Hematopoietic multipotent progenitor cell (in vitro differentiated cells): Measurements from ENCODE around the gene BMPER. TPM values are rescaled to one million over a fixed set of nuclear protein-coding genes. Genes with fewer than 3 reads are reported as not detected.

ENCODE experiments used
- DNase-seq, 3 donors: peaks; one replicate each; pipeline ENCODE4 v3.0.0-alpha.2; 2011 to 2015; ENCODE audit warnings: low read depth in 2 of 3, low spot score in 2 of 3
- total RNA-seq: library from RNA; depleted of rRNA; stranded (reverse); fragments of >200 nt; gene quantifications from one replicate; pipeline ENCODE4 v1.2.3, GENCODE V29; 2012

The BMPER gene
- total RNA-seq, 1 donor, result under 0.01 TPM

DNA sequence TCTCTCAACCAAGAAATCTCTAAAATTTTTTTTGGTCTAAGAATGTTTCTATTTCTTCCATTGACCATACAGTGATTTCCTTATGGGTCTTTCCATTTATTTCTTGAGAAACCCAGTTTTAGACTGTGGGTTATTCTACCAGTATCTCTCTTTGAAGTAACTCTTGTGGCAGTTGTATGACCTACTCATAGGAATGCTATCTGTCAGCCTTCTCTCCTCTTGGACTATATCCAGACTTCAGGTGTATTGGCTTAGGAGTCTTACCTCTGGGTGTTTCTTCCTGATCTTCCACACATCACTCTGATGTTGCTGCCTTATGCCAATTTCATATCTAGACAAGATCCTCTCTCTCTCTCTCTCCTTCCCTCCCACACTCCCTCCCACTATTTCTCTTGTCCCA is 178.1 kb downstream of the BMPER start:
- no peak for DNase-seq

DNA sequence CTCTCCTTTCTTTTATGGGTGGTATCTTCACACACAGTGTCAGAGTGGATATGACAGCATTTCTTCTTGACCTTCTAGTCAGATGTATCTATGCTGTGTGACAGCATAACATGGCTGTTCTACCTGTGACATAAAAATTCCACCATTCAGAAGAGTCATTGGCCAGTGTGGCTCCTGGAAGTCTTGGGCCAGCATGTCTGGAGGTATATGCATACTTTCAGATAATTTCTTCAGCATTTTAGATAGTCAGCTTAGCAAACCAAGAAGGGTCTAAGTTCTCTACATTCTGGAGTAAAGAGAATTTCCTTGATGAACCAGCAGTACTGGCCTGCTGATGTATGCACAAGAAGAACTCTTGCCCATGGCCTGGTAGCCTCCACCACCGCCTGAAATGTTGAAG is 179.3 kb downstream of the BMPER start:
- DNase-seq, result no peak

DNA sequence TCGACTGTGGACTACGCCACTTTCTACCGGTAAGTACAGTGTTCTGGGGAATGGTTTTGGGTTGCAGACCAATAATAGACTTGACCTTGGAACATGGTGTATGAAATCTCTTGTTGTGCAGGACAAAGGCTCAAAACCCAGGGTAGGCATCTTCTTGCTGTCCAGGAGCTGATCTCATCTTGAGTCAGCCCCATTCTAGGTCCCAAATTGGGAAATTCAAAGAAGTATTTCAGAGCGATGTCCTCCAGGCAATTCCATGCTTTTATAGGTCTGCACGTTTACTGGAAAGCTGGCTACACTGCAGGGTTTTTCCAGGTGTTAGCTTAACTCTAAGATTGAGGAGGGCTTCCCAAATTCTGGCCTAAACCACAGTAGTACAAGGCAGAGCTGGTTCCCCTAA is 180.7 kb downstream of the BMPER start:
- no peak for DNase-seq

DNA sequence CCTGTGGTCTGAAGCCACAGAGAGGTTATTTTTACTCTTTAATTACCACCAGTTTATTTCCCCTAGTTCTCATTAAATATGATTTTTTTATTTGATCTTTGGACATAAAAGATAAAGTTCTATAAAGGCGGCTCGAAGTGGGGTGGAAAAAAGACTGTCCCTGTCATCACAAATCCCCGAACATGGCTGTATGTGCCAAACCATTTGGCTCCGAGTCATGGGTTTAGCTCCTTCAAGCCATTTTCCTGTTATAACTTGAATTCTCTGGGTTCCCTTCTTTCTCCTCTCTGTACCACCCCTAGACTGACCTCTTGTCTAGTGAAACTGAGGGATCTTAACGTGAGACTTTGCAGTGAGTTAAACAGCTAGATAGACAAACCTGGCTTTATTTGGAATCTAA is 181.6 kb downstream of the BMPER start:
- no peak for DNase-seq

DNA sequence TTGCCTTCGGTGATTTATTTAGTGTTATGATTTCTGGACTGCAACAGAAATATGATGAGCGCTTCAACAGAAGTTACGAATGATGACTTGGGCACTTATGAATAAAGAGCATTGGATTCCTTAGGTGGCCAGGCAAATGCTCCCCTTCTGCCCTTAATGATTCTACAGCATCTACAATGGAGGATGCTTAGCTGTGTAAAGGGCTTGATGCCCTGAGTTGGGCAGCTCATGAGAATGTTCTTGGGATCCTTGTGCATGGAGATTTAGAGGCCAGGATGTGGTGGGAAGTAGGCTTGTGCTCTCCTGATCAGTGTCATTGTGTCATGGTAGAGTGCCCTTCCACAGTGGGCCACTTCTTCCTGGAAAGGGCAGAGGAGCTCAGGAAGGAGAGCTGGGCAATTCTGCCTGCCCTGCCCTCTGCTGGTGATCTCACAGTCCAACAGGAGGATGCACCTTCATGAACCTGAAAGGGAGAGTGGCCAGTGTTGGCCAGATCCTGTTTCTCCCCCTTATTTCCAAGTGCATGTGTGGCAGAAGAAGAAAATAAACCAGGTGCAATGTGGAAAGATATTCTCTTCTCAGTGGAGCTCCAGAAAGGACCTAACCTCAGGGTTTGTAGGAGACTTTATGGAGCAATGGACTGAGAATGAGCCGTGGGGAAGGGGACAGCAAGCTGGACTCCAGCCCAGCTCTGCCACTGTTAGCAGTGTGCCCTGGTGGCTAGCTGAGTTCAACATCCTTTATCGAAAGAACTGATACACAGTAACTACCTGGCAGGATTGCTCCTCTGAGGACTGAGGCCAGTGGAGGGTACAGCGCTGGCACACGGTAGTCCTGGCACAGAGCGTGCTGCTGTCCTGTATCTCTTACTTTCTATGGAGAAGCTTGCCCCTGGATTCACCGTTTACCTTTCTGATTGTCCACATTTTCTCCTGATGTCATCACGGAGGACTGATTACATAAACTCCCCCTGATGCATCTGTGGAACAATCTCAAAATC is 182.9 kb downstream of the BMPER start:
- no peak for DNase-seq

DNA sequence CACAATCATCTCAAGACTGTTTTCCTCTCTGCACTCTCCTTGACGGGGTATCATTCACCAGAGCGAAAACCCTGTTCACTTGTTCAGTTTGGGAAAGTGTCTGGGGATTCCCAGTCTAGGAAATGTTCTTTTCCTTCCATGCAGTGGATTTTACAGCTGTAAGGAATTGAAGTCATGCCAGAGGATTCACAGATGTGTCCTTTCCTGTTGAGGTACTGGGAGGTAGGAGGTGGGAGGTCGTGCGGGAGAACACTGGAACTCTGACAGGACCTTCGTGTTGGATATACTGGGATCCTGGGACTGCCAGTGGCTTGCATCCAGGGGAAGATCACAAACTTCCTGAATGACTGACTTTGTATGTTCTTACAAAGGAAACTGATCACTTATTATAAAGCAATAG is 185.5 kb downstream of the BMPER start:
- DNase-seq, result no peak

DNA sequence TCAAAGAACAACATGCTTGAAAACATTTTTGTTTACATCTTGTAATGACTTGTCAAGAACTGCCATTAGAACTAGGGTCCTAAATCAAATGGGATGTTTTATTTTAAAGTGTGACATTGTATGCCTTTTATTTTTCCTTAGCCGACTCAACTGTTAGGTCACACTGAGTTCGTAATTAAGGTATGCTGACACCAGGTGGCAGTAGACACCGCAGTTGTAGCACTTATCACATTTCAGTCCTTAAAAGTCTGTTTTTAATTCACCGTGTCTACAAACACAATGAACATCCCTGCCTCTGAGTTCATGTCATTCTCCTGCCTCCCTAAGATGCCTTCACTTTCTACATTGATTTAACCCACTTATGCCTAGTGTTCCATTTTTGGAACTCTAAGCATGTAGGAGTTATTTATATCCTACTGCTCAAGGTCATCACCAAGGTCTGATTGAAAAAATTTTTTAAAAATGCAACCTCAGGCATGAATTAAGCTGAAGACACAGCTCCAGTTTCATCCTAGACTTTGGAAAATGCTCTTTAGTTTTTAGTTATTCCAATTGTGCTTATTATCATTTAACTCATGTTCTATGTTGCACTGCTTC is 186.1 kb downstream of the BMPER start:
- DNase-seq, result no peak

DNA sequence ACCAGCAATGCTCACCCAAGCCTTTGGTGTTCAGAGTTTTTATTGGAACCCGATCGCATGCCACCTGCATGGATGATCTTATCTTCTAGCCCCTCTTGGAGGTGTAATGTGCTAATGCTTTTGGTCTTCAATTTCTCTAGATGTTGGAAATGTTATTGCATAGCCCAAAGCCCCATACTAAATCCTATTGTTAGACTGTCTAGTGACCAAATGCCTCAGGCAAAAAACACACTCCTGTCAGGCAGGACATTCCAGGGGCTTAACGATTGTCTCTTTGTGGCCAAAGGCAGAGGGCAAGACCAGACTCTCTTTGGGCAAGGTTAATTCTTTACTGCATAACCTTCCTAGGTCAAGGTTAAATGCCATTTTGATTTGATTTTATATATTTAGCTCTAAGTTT is 187.9 kb downstream of the BMPER start:
- no peak for DNase-seq

DNA sequence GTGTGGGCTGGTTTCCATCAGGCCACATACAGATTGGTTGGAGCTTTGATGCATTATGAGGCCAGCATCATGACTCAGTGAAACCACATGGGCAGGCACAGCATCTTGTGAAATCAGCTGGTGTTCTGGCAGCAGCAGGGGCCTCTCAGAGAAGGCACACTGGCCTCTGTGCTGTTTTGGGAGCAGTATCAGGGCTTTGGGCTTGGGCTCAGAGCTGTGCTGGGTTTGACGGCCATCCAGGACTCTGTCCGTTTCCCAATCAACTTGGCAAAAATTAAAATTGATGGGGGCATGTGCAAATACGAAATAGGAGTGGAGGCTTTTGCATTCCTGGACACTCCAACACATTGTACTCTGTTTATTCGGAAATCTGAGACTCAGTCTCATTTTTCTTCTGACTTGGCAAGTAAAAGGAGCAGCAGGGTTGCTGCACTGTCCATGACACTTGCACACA is 190.9 kb downstream of the BMPER start:
- DNase-seq, result no peak

DNA sequence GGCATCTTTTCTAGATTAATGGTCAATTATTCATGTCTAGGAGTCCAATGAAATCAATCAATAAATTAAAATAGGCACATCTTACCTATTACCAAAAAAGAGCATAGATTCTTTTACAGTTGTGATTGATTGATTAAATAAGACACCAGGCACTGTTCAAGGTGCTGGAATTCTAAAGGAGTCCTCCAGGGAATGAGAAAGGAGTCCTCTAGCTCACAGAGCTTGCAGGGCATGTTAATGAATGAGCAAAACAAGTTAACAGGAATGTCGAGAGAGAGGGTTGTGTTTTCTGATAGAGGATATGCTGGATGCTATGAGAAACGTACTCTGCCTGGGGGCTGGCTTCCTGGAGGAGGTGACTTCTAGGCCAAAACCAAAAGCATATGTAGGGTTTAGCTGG is 191.4 kb downstream of the BMPER start:
- no peak for DNase-seq

DNA sequence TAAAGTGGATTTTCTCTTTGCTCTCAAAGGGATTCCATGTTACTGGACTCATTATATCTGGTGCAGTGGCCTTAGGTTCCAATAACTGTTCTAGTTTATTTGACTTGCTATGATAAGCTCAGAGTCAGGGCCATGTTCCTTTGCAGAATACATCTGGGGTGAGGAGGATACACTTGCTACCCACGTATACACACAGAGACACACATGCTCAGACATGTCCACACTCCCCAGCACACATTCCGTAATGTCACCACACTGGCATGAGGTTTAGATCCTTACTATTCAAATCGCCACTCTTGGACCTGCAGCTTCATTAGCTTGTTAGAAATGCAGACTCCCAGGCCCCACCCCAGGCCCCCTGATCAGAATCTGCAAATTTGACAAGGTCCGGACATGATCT is 195.3 kb downstream of the BMPER start:
- DNase-seq, result no peak

DNA sequence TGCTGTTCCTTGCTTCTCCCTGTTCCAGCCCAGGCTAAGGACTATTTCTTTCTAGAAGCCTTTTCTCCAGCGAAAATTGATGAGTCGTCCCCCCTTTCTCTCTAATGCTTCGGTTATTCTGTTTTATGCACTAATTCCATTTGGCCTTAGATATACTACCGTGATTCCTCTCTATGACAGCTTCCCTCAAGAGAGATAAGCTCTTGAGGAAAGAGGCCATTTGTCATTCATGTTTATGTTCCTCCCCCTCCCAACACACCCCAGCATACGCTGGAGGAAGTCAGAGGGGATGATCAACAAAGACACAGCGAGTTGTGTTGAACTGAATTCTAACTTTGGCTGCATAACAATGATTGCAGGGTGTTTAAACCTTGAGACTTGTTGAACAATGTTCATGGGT is 198.8 kb downstream of the BMPER start:
- DNase-seq, result no peak

DNA sequence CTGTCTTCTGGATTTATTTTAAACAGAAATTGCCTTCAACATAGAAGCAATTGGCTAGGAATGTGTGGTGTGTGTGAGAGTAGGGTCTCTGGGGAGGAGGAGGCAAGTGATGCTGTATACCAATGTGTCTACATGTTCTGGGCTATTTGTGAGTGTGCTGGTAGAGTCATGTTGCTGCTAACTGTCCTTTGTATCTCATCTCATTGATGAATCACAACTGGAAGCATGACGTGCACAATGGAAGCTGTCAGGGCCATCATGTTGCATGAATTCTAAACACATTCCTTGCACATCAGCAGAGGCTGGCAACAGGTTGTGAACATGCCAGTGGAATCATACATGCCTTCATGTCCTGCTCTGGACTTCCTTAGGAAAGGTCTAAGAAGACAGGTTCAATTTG is 199.7 kb downstream of the BMPER start:
- DNase-seq, result no peak

DNA sequence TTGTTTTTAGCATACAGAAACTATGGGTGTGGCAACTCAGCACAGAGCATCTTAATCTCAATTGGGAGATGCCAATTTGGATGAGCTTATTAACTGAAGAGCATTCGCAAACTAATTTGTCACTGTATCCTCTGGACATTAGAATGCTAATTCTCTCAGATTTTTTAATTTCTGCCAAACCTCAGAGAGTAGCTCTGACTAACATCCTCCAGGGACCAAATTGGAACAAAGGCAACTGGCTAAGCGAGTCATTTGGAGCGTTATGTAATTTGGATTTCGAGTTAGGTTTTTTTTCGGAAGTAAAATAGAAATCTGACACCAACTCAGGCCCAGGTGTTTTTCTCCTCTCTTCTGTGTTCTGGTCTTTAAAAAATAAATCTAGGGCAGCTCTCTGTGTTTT is 201.9 kb downstream of the BMPER start:
- DNase-seq, result no peak

DNA sequence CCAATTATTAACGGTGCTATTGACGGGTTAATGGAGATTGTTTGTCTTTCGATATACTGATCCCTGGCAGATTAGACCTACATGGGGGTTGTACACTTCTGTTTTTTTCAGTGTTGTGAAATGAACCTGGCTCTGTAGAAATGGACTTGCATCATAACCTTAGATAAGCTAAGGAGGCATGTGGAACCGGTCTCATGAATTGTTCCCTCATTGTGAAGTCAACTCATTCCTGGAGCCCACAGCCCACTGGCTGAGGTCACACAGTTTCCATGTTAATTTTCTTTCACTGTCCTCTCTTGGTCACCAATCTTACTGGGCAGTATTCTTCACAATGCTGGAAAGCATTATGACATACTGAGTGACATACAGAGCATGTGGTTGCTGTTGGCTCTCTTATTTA is 202.8 kb downstream of the BMPER start:
- no peak for DNase-seq

DNA sequence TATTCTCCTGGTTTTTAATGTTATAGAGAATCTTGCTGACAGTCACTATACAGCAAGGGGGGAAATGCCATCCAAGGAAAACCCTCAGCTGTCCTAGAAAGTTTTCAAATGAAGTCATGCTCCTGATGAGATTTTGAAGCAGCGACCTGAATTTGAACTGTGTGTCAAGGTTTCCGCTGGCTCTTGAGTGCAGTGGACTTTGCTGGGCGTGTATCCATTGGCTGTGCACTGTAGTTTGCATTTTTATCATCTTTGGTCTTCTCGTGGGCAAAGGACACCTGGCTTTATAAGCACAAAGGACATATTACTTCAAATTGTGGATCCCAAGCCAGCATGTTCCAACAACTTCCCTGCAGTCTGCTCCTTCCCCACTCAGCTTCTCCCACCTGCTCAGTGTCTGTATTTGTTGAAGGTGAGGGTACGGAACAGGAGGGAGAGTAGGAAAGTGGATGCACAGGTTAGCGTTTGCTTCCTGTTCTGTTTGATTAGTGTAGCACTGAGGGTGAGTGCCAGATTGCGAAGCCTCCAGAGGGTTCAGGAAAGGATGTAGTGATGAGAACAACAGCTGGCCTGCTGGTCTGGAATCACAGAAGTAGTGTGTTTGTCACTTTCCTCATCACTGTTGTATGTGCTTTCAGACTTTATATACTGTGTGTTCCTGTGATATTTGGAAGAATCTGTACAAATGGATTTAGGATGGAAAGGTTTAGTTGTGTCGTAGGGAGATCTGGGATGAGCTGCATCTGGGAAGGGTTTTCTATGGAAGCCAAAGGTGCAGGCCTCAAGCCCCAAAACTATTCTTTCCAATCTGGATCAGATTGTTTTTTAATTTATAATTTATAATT is 204.8 kb downstream of the BMPER start:
- DNase-seq, result no peak

DNA sequence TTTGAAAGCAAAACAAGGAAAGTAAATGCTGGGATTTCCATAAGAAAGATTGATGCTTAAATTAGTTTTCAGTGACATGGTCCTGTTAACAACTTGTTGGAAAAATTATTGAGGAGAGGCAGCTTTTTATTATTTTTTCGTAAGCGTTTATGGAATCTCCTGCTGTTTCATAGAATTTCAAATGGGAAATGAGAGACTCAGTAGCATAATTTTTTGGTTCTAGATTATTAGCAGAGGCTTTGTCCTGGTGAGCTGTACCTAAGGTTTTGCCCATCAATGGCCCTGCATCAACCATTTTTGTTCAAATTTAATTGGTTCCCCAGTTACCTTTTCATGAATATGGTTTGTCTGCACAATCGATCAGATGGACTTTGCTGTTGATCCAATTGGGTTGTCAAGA is 205.7 kb downstream of the BMPER start:
- no peak for DNase-seq

DNA sequence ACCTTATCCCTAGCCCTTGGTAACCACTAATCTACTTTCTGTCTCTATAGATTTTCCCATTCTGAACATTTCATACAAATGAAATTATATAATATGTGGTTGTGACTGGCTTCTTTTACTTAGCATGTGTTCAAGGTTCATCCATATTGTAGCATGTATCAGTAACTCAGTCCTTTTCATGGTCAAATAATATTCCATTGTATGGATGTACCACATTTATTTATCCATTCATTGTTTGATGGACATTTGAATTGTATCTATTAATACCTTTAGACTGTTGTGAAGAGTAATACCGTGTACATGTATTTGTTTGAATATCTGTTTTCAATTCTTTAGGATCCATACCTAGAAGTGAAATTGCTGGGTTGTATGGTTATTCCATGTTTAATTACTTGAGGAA is 210.2 kb downstream of the BMPER start:
- no peak for DNase-seq

DNA sequence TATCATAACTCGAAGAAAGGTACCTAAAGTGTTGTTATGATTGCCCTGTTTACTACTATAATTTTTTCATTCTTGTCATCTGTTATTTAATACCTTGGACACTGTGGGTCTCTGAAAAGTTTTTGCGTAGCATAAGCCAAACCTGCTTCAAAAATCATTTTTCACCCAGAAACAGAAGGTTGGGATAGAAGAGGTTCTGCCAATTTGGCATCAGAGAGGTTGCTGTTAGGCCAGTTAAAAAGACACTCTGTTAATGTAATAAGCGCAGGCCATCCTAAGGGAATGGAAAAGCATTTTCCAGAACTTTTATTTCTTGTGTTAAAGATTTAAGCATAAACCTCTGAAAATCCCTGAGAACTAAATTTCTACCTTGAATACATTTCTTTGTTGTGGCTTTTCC is 212.2 kb downstream of the BMPER start:
- DNase-seq, result no peak

DNA sequence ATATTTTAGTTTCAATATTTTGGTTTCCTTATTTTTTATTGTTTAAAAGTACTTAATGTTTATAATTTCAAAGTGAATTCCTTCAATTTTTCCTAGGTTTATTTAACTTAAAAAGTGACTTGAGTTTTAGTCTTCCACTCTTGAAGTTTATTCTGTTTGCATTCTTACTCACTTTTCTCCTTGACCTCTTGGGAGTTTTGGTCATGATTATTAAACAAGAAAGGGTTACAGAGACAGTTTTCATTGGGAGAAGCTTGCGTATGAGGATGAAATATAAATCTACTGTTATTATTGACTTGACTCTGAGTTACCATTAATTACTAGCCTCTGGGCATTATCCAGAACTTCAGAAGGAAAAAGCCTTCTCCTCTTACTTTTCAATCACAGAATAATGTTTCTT is 216.0 kb downstream of the BMPER start:
- DNase-seq, result no peak

DNA sequence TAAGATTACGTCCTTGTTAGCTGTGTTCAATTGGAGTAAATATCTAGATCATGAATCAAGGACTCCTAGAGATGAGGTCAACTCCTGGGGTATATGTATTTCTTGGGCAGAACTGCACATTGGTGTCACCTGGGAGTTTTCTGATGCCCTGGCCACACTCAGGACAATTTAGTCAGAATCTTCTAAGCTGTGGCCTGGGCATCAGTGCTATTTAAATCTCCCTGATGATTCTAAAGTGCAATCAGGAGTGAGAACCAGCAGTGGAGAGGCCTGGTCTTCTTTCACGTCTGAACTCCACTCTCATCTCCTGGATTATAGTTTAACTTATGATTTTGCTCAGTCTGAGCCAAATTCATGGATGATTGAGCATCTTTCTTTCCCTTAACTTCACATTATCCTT is 218.0 kb downstream of the BMPER start:
- DNase-seq, result no peak
